Activated gamma-delta T cell treated with anti-CD3 and anti-CD28 coated beads, Interleukin-2, amount 50 U/mL, for 16 hours (primary cell): ENCODE data around the gene SLC2A5.
"Not testable (repeated sequence)": the region's sequence is repeated elsewhere in the genome, so short reads cannot be mapped to it uniquely, and the experiment has no call there.

Experiments
- DNase-seq: peaks from one replicate; pipeline ENCODE4 v3.0.0-alpha.2; 2020; ENCODE audit warnings: low read depth

The SLC2A5 gene

DNA sequence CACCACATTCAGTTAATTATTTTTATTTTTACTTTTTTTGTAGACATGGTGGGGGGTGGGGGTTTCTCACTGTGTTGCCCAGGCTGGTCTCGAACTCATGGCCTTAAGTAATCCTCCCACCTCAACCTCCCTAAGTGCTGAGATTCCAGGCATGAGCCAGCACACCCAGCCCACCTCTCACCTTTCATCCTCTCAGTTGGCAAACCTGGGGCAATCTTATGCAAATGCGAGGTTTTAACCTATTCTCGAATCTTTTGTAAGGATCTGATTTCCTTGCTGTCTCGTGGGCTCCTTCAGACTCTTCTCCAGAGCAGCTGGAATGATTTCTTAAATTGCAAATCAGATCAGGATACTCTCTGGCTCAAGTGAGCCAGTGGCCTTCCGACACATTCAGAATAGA is 36.1 kb downstream of the SLC2A5 start:
- no peak for DNase-seq

DNA sequence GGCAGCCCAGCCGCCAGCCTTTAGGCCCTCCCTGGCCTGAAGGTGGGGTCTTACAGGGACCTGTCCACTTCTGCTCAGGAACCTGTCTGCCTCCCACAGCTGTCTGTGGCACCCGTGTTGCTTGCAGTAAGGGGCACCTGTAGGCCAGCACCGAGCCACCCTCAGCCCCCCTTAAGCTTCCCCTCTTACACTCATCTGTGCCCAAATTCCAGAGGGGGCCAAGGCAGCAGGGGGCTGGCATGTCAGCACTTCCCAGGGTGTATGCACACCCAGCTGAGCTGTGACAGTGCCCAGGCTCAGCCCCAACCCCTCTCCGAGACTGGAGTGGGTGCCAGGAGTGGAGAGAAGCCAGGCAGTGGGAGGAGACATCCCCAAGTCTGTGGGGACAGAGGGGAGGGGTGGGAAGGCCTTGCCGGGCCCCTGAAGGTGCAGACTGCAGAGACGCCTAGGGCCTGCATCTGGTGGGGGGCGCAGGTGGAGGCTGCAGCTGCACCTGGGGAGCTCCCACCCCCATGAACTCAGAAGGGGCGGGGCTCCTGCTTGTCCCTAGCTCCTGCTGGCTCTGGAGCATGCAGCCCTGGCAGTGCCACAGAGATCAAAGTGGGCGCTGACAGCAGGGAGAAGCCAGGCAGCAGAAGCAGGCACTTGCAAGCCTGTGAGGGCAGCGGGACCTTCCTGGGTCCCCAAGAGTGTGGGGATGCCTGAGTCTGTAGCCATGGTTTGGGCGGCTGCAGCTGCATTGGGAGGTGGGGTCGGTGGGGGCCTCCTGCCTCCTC is 37.8 kb downstream of the SLC2A5 start:
- DNase-seq, result no peak

DNA sequence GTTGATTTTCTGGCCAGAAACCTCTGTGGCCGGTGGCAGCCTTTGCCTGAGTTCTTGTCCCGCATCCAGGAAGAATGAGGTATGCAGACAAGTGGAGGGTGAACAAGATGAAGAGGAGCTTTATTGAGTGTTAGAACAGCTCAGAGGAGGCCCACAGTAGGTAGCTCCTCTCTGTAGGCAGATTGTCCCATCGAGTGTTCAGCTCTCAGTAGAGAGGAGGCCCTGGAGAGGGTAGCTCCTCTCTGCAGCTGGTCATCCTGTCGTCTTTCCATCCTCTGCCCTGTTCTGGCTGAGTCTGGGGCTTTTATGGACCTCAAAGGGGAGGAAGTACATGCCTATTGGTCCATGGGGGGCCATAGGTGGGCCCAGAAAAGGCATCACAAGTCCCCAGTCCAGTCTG is 38.4 kb downstream of the SLC2A5 start:
- DNase-seq, result not testable (repeated sequence)

DNA sequence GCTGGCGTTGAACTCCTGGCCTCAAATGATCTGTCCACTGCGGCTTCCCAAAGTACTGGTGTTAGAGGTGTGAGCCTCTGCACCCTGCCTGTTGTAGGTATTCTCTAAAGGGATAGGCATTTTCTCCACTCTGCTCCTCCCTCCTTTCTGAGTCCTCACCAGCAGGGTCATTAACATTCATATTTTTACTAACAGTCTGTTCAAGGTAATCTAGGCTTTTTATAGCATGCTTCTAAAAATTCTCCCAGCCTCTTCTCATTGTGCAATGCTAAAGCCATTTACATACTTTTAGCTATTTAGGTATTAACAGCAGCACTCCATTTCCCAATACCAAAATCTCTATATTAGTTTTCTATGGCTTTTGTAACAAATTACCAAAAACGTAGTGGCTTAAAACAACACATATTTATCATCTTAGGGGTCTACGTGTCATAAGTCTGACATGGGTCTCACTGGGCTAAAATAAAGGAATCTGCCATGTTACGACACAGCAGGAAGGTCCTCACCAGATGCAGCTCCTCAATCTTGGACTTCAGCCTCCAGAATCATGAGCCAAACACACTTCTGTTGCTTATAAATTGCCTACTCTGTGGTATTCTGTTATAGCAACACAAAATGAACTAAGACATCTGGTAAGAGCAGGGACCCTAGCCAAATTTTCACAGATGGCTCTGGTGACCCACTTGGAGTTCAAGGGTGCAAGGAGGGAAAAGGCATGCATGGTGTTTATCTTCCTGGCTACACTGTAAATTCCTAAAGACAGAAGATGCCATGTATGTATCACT is 40.3 kb downstream of the SLC2A5 start:
- no peak for DNase-seq

DNA sequence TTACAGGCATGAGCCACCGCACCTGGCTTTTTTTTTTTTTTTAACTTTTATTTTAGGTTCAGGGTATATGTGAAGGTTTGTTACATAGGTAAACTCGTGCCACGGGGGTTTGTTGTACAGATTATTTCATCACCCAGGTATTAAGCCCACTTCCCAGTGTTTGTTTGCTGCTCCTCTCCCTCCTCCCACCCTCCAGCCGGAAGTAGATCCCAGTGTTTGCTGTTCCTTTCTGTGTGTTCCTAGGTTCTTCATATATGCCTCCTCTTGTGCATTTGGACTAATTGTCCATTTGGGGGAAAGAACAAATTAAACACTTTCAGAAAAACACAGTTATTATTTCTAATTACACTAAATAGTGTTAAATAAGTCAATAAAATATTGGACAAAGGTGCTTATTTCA is 42.1 kb downstream of the SLC2A5 start:
- DNase-seq, result no peak

DNA sequence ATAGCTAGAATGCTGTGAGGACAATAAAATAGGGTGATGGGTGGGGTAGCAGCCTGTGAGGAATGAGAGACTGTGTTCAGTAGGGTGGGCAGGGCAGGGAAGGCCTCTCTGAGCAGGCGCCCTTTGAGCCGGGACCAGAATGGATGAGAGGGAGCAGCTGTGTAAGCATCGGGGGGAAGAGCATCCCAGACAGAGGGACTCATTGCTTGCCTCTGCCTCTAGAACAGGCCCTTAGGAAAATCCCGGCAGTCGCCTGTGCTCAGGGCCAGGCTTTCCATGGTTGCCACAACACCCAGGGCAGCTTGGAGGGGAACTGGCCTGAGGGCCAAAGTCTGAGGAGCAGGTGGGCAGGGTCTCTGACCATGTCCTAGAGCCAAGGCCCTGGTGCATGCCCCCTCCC is 44.0 kb downstream of the SLC2A5 start:
- DNase-seq, result no peak

DNA sequence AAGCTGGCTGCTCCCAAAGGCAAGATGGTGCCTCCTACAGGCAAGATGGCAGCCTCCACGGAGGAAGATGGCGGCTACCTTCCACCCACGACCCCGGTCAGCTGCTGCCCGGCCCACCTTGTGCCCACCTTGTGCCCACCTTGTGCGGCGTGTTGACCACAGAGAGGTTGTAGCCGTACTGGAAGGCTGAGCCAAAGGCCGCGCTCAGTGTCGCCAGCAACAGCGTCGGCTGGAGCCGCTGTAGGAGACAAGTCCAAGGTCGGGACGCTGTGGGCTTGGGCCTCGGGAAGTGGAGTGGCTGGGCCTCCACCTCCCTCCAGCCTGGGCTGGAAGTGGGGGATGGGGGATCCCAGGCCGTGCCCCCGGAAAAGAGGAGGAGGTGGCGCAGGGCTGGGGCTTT is 44.6 kb downstream of the SLC2A5 start:
- DNase-seq, result no peak

DNA sequence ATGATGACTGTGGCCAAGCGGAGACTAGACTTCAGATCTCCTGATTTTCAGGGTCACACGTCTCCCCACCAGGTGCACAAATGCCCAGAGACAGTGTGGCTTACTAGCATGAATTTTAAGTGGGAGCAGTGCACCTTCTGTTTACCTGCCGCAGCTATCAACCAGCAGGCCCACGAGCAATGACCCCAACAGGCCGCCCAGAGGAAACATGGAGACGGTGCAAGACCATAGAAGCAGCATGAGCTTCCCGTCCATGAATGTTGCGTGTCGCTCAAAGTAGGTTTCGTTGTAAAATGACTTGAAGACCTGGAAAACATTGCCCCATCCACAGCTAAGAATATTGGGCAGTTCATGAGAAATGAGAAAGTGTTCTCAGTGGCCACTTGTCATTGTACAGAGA is 46.7 kb downstream of the SLC2A5 start:
- no peak for DNase-seq

DNA sequence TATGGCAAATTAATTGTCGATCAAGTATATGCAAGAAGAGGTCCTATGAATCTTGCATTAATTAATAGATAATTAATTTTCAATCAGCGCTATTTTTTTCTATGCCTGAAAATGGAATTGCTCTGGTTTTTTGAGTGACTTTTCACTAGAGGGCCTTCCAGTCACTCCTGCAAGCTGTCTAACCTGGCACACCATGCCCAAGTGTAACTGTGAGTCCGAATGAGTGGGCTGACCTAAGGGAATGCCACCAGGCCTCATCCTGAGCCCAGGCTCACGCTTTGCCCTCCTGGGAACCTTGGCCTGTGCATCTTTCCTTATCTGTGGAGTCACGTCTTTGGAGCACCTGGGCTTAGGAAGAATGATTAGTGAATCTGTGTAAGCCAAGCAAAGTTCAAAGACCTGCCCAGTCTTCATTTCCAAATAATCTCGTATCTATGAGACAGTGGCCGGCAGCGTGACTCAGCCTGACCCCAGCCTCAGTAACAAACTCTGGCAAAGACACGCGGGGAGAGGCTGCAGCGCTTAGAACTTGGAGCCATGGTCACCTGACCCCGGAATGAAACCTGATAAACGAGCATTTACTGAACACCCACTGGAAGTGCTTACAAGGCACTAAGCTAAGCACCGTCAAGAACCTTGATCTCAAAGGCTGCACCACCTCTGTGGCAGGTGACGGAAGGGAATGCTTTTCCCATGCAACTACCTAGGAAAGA is 47.3 kb downstream of the SLC2A5 start:
- not testable (repeated sequence) for DNase-seq

DNA sequence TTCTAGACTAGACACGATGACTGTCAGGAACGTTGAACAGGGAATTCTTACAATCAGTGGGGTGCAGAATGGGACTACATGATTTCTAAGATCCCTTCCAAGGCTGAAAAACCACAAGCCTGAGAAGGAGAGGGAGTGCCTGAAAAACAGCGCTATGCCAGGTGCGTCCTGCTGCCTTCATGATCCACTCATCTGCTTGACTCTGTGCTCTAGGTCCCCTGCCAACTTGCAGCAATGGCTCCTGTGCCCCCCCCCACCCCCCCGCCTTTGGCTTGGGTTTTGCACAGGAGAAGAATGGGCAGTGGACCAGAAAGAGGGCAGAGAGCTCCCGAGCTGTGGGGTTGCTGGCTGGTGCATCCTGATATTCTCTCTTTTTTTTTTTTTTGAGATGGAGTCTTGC is 49.1 kb downstream of the SLC2A5 start:
- DNase-seq, result no peak

DNA sequence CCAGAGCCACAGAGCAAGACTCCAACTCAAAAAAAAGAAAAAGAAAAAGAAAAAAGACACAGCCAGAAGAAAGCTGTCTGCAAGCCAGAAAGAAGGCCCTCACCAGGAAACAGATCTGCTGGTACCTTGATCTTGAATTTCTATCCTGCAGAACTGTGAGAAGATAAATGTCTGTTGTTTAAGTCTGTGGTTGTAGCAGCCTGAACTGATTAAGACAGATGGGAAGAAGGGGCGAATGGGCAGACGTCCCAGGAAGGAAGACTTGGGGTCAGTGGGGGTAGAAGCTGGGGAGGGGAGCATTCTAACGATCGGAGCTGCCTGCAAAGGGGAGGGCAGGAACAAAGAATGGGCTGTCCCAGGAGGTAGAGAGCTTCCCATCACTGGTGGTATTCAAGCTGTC is 49.5 kb downstream of the SLC2A5 start:
- DNase-seq, result no peak

DNA sequence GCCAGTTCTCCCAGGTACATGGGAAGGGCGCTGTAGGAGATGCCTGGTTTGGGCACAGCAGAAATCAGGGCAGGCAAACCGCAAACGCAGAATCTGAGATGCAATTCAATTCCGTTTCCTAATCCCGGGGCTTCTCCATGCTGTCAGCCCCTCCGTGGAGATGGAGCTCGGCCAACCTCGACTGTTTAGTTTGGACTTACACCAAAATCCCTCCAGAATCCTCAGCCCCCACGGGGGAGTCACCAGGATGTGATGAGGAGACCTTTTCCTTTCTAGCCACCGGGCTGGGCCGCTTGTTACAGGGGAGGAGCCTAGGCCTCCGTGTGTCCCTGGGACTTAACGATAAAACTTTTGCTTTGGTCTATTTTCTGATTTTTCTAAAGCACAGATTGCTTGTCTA is 51.1 kb downstream of the SLC2A5 start:
- no peak for DNase-seq

DNA sequence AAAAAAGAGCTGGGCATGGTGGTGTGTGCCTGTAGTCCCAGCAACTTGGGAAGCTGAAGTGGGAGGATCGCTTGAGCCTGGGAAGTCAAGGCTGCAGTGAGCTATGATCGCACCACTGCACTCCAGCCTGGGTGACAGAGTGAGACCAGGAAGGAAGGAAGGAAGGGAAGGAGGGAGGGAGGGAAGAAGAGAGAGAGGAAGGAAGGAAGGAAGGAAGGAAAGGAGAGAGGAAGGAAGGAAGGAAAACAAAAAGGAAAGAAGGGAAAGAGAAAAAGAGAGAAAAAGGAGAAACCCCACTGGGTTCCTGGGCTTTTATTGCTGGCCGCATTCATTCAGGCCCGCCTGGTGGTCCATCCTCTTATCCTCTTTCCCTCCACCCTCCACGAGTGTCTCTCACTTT is 53.0 kb downstream of the SLC2A5 start:
- no peak for DNase-seq

DNA sequence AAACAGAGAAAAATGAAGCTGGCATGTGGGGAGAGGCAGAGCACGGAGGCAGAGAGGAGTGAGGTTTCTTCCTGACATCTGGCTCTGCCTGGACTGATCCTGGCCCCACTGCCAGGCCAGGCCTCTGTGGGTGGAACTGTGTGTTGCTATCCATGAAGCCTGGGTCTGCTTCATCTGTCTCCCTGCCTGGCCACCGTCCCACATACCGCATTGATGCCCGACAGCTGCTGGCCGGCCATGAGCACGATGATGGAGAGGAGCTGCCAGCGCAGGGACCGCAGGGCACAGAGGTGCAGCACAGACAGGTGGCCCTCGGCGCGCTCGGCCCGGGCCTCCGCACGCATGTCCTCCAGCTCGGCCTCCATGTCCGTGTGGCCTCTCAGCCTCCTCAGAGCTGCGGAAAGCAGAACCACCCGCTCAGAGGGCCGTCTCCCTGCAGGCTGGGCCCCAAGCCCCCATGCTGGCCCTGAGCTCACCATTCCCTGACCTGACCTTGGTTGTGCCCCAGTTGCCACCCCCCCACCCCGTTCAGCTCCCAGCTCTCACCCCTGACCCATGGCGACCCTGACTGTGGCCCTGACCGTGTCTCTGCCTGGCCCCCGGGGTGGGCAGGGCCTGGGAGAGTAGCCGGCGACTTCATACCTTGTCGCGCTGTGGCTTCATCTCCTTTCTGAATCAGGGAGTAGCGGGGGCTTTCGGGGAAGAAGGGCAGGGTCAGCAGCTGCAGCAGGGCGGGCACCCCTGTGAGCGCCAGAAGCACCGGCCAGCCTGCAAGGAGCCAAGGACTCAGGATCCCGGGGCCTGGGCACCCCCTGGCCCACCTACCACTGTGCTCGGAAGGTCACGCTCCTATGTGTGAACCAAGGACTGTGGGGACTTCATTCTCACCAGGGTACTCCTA is 54.7 kb downstream of the SLC2A5 start:
- no peak for DNase-seq

DNA sequence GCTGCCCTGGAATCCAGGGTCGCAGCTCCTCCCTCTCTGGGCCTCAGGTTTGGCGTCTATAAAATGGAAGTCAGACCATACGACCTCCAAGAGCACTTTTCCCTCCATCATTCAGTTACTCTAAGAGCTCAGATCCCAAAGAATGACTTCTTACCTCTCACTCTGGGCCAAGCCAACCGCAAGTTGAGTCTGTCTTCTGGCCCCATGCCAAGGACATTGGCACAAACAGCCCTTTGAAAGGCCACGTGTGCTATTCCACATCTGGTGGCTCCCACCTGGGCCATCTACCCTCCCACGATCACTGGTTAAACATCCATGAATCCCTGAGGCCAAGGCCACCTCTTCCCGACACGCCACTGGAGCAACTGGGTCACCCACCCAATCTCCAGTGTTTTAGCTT is 55.6 kb downstream of the SLC2A5 start:
- no peak for DNase-seq

DNA sequence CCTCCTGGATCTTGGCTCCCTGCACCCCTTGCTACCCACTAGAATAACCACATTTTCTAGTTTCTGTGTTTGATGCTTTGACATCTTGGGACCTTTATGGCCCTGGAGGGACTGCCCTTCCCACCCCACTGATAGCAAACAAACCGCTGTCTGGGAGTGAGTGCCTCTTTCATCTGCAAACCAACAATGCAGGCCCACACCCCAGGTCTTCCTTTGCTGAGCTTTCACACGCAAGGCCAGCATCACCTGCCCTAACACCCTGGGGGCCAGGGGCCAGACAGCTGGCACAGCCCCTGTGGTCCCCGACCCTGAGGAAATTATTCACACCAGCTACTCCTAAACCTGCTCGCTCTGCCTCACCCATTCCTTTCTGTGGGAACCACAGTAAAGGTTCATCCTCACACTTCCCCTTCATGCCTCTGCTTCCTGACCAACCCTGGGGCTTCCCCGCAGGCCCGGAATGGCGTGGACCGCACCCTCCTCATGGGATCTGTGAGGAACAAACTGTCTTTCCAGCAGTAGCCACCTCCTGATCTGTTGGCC is 58.6 kb downstream of the SLC2A5 start:
- DNase-seq, result no peak

DNA sequence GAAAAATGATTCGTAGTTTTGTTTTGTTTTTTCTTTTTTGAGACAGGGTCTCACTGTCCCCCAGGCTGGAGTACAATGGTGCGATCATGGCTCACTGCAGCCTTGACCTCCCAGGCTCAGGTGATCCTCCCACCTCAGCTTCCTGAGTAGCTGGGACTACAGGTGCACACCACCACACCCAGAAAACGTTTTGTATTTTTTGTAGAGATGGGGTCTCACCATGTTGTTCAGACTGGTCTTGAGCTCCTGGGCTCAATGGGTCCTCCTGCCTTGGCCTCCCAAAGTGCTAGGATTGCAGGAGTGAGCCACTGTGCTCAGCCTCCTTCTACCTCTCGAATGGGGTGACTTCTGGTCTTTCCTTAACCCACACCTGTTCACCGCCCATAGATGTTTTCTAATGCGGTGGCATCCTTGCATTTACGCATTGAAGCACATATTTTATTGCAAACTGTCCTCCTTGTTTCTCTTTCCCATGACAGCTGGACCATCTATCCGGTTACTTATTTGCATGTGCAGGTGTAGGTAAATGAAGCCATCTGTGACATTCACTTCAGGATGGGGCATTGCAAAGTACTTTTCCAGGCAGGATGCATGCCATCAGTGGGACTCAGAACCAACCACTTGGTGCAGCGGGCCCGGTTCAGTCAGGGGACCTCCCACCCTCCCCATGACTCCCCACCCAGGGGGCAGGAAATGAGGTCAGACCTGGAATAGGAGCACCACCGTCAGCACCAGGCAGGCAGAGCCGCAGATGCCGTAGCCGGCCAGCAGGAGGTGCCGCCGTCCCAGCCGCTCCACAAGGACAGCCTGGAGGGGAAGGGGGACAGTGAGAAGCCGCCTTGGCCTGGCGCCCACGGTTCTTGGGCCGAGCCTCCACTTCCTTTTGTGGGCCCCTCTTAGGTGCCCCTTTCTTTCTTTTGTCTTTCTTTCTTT is 59.7 kb downstream of the SLC2A5 start:
- no peak for DNase-seq

DNA sequence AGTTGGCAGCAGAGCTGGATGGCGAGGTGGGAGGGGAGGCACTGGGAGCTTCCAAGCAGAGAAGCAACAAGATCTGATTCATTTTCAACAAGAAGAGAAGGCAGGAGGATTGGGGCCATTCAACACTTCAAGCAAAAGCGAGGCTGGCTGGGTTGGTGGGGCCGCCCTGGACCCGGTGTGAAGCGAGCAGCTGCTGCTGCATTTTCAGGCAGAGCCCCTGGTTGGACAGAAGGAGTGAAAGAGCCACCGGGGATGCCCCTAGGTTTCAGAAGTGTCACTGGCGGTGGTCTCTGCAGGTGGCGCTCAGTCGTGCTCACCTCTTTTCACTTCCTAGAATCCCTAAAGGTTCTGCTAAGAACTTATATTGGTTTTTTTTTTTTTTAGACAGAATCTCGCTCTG is 61.2 kb downstream of the SLC2A5 start:
- no peak for DNase-seq

DNA sequence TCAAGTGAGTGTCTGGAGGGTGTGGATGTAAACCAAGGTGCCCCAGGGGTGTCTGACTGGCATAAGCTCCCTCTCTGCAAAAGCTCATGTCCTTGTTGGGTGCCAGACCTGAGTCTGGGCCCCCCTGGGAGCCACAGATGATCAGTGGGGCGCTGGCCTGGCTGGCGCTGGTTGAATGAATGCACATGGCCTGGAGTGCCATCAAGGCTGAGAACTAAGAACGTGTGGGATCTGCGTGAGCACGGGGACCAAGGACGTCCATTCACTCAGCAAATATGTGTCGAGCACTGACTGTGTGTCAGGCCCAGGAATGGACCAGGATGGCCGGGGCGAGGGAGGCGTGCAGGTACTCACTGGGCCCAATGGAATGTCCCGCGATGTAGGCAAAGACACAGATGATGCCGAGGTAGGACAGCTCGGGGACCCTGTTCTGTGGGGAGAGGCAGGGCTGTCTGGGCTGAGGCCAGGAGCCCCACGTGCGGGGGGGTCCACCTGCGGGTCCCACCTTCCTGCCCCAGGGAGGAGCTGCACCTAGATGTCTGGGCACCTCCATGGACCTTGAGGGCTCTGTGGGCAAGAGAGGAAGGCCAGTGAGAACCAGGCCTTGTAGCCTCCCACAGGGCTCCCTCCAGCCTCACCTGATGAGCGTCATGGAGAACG is 62.3 kb downstream of the SLC2A5 start:
- DNase-seq, result no peak

DNA sequence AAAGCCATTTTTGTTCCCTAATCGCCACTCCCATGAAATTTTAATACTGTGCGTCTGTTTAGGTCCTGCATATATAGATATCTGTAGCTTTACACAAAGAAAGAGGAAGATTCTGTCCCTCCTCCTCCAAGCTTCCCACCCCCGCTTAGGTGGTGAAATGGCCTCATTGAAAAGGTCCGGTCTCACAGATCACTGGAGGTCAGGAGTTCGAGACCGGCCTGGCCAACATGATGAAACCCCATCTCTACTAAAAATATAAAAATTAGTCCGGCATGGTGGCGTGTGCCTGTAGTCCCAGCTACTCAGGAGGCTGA is 64.1 kb downstream of the SLC2A5 start:
- no peak for DNase-seq
